IMR-90 (cell line): ENCODE data around the gene CARS2. TPM values are rescaled to one million over a fixed set of nuclear protein-coding genes. Genes with fewer than 3 reads are reported as not detected.

Experiments
- ATAC-seq: fragments of 200-7000 bp; cut with Tn5 transposase; 2 replicates; pipeline ENCODE4 v1.9.1; 2020; ENCODE audit warnings: low read depth, mild to moderate bottlenecking, moderate library complexity
- BruUV-seq: library from RNA; stranded (reverse); fragments of 400-500 nt; replicated peaks from 2 replicates; lab custom pipeline; 2021; lab: Mats Ljungman, UMichigan
- CTCF ChIA-PET: fragments of 300-600 bp; formaldehyde crosslinking; extraction: SDS; loops from one replicate; lab custom pipeline; 2021; ENCODE audit warnings: antibody characterized with exemption; lab: Yijun Ruan, JAX
- POLR2A ChIA-PET: fragments of 300-600 bp; sonication (Branson Sonifier 250); formaldehyde crosslinking; loops from one replicate; lab custom pipeline; 2022; ENCODE audit warnings: antibody characterized with exemption; ENCODE audit not compliant: unreplicated experiment; lab: Charles Lee
- DNase-seq: peaks from one replicate; pipeline ENCODE4 v3.0.0; 2013
- H2AFZ ChIP-seq: replicated peaks from 2 replicates; pipeline ENCODE3; 2013; ENCODE audit warnings: low read length, mild to moderate bottlenecking; ENCODE audit not compliant: poor library complexity
- H2AK5ac ChIP-seq: 2 replicates; pipeline ENCODE4 v1.6.1; 2013; ENCODE audit warnings: low read depth, low read length, inconsistent platforms
- H2AK9ac ChIP-seq: replicated peaks from 2 replicates; pipeline ENCODE3; 2013; ENCODE audit warnings: mild to moderate bottlenecking, low read depth, low read length, moderate library complexity; ENCODE audit not compliant: poor library complexity
- H2BK120ac ChIP-seq: 2 replicates; pipeline ENCODE4 v1.6.1; 2013; ENCODE audit warnings: low read depth, low read length, inconsistent platforms
- H2BK15ac ChIP-seq: 3 replicates; pipeline ENCODE4 v1.6.1; 2013; ENCODE audit warnings: low read depth, low read length, inconsistent platforms
- H2BK20ac ChIP-seq: 2 replicates; pipeline ENCODE4 v1.6.1; 2013; ENCODE audit warnings: low read depth, mild to moderate bottlenecking, inconsistent platforms, low read length, moderate library complexity
- H2BK5ac ChIP-seq: 2 replicates; pipeline ENCODE4 v1.6.1; 2013; ENCODE audit warnings: mild to moderate bottlenecking, low read depth, low read length, inconsistent platforms; ENCODE audit not compliant: poor library complexity, severe bottlenecking
- H3K14ac ChIP-seq: replicated peaks from 2 replicates; pipeline ENCODE4 v1.6.1; 2013; ENCODE audit warnings: low read depth, low read length, inconsistent platforms
- H3K18ac ChIP-seq: 2 replicates; pipeline ENCODE4 v1.6.1; 2013; ENCODE audit warnings: low read depth, low read length, control low read depth
- H3K23ac ChIP-seq: 2 replicates; pipeline ENCODE4 v1.6.1; 2013; ENCODE audit warnings: low read depth, low read length, inconsistent platforms
- H3K27ac ChIP-seq: 2 replicates; pipeline ENCODE4 v1.5.1; 2013; ENCODE audit warnings: mild to moderate bottlenecking, control low read depth, low read length; ENCODE audit not compliant: insufficient read depth
- H3K27me3 ChIP-seq: 2 replicates; pipeline ENCODE4 v1.6.1; 2013; ENCODE audit warnings: low read length; ENCODE audit not compliant: control insufficient read depth, insufficient read depth
- H3K36me3 ChIP-seq: 2 replicates; pipeline ENCODE4 v1.6.1; 2013; ENCODE audit warnings: low read length, mixed read lengths; ENCODE audit not compliant: control insufficient read depth, insufficient read depth
- H3K4ac ChIP-seq: 2 replicates; pipeline ENCODE4 v1.6.1; 2013; ENCODE audit warnings: low read depth, low read length, inconsistent platforms
- H3K4me1 ChIP-seq: 2 replicates; pipeline ENCODE4 v1.6.1; 2013; ENCODE audit warnings: low read length, mixed read lengths; ENCODE audit not compliant: control insufficient read depth, insufficient read depth
- H3K4me2 ChIP-seq: 2 replicates; pipeline ENCODE4 v1.6.1; 2013; ENCODE audit warnings: low read depth, mild to moderate bottlenecking, control low read depth, low read length, moderate library complexity
- H3K4me3 ChIP-seq: 2 replicates; pipeline ENCODE4 v1.5.1; 2013; ENCODE audit warnings: low read depth, mild to moderate bottlenecking, control low read depth, low read length, moderate library complexity; ENCODE audit not compliant: insufficient read depth
- H3K56ac ChIP-seq: 2 replicates; pipeline ENCODE4 v1.6.1; 2013; ENCODE audit warnings: low read length, inconsistent platforms; ENCODE audit not compliant: insufficient read depth; ENCODE audit errors: extremely low read depth
- H3K79me1 ChIP-seq, 2 experiments: 2 replicates each; pipeline ENCODE4 v1.6.1; 2013; ENCODE audit warnings: low read length in 2 of 2, inconsistent platforms in 1 of 2, low read depth in 1 of 2
- H3K9ac ChIP-seq: 2 replicates; pipeline ENCODE4 v1.6.1; 2013; ENCODE audit warnings: low read depth, low read length, control low read depth
- H3K9me1 ChIP-seq: 2 replicates; pipeline ENCODE4 v1.6.1; 2013; ENCODE audit warnings: low read length, inconsistent platforms; ENCODE audit not compliant: insufficient read depth
- H3K9me3 ChIP-seq: 2 replicates; pipeline ENCODE4 v1.6.1; 2013; ENCODE audit warnings: low read length; ENCODE audit not compliant: control insufficient read depth, insufficient read depth
- H4K20me1 ChIP-seq: 2 replicates; pipeline ENCODE4 v1.6.1; 2013; ENCODE audit warnings: low read length, inconsistent platforms; ENCODE audit not compliant: insufficient read depth
- H4K5ac ChIP-seq: 2 replicates; pipeline ENCODE4 v1.6.1; 2013; ENCODE audit warnings: mild to moderate bottlenecking, low read depth, low read length, control low read depth
- H4K8ac ChIP-seq, 2 experiments: 2 replicates each; pipeline ENCODE4 v1.6.1; 2013; ENCODE audit warnings: low read depth in 2 of 2, low read length in 2 of 2, control low read depth in 1 of 2, inconsistent platforms in 1 of 2
- H4K91ac ChIP-seq: 2 replicates; pipeline ENCODE4 v1.6.1; 2013; ENCODE audit warnings: low read depth, low read length, inconsistent platforms; ENCODE audit not compliant: insufficient read depth
- CEBPB ChIP-seq: IDR thresholded peaks from 2 replicates; pipeline ENCODE4 v1.6.1; 2012; ENCODE audit warnings: low read depth, low read length, improper control_type of control experiment
- CHD1 ChIP-seq: IDR thresholded peaks from 2 replicates; pipeline ENCODE4 v1.6.1; 2012; ENCODE audit warnings: low read depth, low read length, improper control_type of control experiment
- CTCF ChIP-seq: conservative IDR thresholded peaks from 2 replicates; pipeline ENCODE4 v1.5.1; 2012; ENCODE audit warnings: mild to moderate bottlenecking, low read depth, low read length, improper control_type of control experiment
- ELK1 ChIP-seq: fragments of 150-350 bp; IDR thresholded peaks from 2 replicates; pipeline ENCODE4 v1.6.1; 2016; ENCODE audit warnings: low read depth, mild to moderate bottlenecking, low read length, moderate library complexity, borderline replicate concordance
- MAFK ChIP-seq: IDR thresholded peaks from 2 replicates; pipeline ENCODE4 v1.6.1; 2012; ENCODE audit warnings: low read depth, low read length, improper control_type of control experiment
- NFE2L2 ChIP-seq: fragments of 150-350 bp; IDR thresholded peaks from 2 replicates; pipeline ENCODE4 v1.6.1; 2016; ENCODE audit warnings: low read depth, mild to moderate bottlenecking, low read length
- POLR2A ChIP-seq: IDR thresholded peaks from 2 replicates; pipeline ENCODE4 v1.6.1; 2012; ENCODE audit warnings: mild to moderate bottlenecking, low read depth, low read length
- RAD21 ChIP-seq: IDR thresholded peaks from 2 replicates; pipeline ENCODE4 v1.6.1; 2012; ENCODE audit warnings: low read length, improper control_type of control experiment
- RCOR1 ChIP-seq: IDR thresholded peaks from 2 replicates; pipeline ENCODE4 v1.6.1; 2012; ENCODE audit warnings: mild to moderate bottlenecking, low read length, improper control_type of control experiment; ENCODE audit not compliant: insufficient replicate concordance
- RFX5 ChIP-seq: IDR thresholded peaks from 2 replicates; pipeline ENCODE4 v1.8.0; 2012; ENCODE audit warnings: low read depth, mild to moderate bottlenecking, low read length, moderate library complexity
- WGBS, 2 experiments: methylation state at CpG; one replicate each; pipeline versions ENCODE4 v1.1.5 to v1.1.7; 2013; ENCODE audit warnings: missing lambda C conversion rate in 2 of 2; ENCODE audit not compliant: insufficient read length in 1 of 2; ENCODE audit errors: extremely low coverage in 2 of 2; 5-methylcytosine and 5-hydroxymethylcytosine counted together
- dilution Hi-C: fragments of 300-500 bp; cut with HindIII; formaldehyde crosslinking; loops from one replicate; pipeline ENCODE4 v1.14.3; 2018; ENCODE audit warnings: low sequenced_read_pairs; ENCODE audit not compliant: unreplicated experiment
- in situ Hi-C: fragments of 300-500 bp; cut with MboI; formaldehyde crosslinking; loops from 3 replicates; pipeline ENCODE4 v1.14.3; 2019; ENCODE audit warnings: low sequenced_read_pairs, inconsistent platforms, mixed read lengths
- intact Hi-C: fragments of 100-400 bp; cut with micrococcal nuclease; formaldehyde crosslinking; loops from 2 replicates; pipeline ENCODE4 v1.10.0; 2022
- polyA plus RNA-seq, 3 experiments: library from polyadenylated mRNA; depleted of rRNA; stranded (reverse); fragments of >200 nt; gene quantifications; 2 replicates each; pipeline ENCODE4 v1.2.3, GENCODE V29; 2012; ENCODE audit warnings: low replicate concordance in 1 of 3
- total RNA-seq: library from RNA; depleted of rRNA; stranded (reverse); fragments of >200 nt; gene quantifications from 2 replicates; pipeline ENCODE4 v1.2.3, GENCODE V29; 2012

CARS2 gene
- total and polyA plus RNA-seq, 2 of the 4 experiments (the other 2 are of a cell fraction): 76.2 to 76.4 TPM

- Histone ChIP-seq H4K8ac (peak within 1 kb of the TSS; percentile 99 to 100), H3K18ac (peak within 1 kb of the TSS; percentile 31), H3K9ac (peak within 1 kb of the TSS; percentile 56), H2BK20ac (peak within 1 kb of the TSS; percentile 16; the same call in 1 of the 2 replicates), H3K4ac (peak within 1 kb of the TSS; percentile 87), H3K36me3 (no peaks in the 10 kb centered on the region), H3K56ac (peak within 1 kb of the TSS; percentile 61; the same call in 1 of the 2 replicates), H3K27ac (peak within 1 kb of the TSS; percentile 91), H2AFZ (peak within 1 kb of the TSS; percentile 98), H3K14ac (peak within 1 kb of the TSS; percentile 89; the same call in 1 of the 2 replicates), H4K91ac (peak within 1 kb of the TSS; percentile 88), H4K5ac (peak within 1 kb of the TSS; percentile 99), H3K9me3 (no peaks in the 10 kb centered on the region), H2BK120ac (peak within 1 kb of the TSS; percentile 79; the same call in 1 of the 2 replicates), H3K79me1 (peaks cover 2 to 50% of the 10 kb centered on the region in 2 experiments; a peak in 3 of 4 replicates), H3K4me3 (peak within 1 kb of the TSS; percentile 91), H3K27me3 (no peaks in the 10 kb centered on the region), H2BK15ac (peak within 1 kb of the TSS; percentile 12; the same call in 1 of the 3 replicates), H3K9me1 (peaks cover 11% of the 10 kb centered on the region), H2BK5ac (peak within 1 kb of the TSS; percentile 94), H3K23ac (peak within 1 kb of the TSS; percentile 86), H4K20me1 (peaks cover 32% of the 10 kb centered on the region), H2AK9ac (peak within 1 kb of the TSS; percentile 92), H3K4me2 (peak within 1 kb of the TSS; percentile 82), H2AK5ac (peak within 1 kb of the TSS; percentile 82), H3K4me1 (peaks cover 11% of the 10 kb centered on the region)
- dilution Hi-C loops (no loop called here), in situ Hi-C loops (no loop called here), intact Hi-C loops (loop anchor here (2.0 kb wide), 1 partner anchor 97 kb away; the partner anchor contains the start of gene ING1)
- BruUV-seq: no TSS peak
- ChIA-PET POLR2A (interaction anchor here (0.9 kb wide), 1 partner anchor 96 kb away, joined by 4 read pairs; no protein-coding TSS in a partner anchor), CTCF (no interaction called here)
- no peak for TF ChIP-seq RAD21
- peak; percentile 52; the same call in 1 of the 2 replicates for TF ChIP-seq POLR2A
- TF ChIP-seq RFX5: no peak
- 0 out of 2 replicates have a peak, but pooled peaks have one; percentile 67 for TF ChIP-seq CHD1
- no peak for TF ChIP-seq RCOR1
- TF ChIP-seq MAFK: no peak
- TF ChIP-seq CEBPB: peak; percentile 54
- TF ChIP-seq ELK1: no peak
- TF ChIP-seq CTCF: no peak
- no peak for TF ChIP-seq NFE2L2
- ATAC-seq: peak; percentile 89
- WGBS, 2 experiments: 0% methylated on average over 21 of the region's 95 CpGs; no CpG with 5 or more reads in 1 of the 2 experiments
- peak; percentile 93 for DNase-seq
Measured at GRCh38 chr13:110615322-110616102, 90.4 kb downstream of the CARS2 start, which contains the start of gene NAXD. TSS of gene NAXD (plus strand) at chr13:110615545. CDS start at chr13:110615602, 57 bp downstream.
